H1 (cell line): ENCODE measurements around the gene SLC23A2.

ENCODE experiments used
- CEBPB ChIP-seq: IDR thresholded peaks from 2 replicates; pipeline ENCODE4 v1.6.1; 2012; ENCODE audit warnings: low read depth, low read length
- CHD2 ChIP-seq: IDR thresholded peaks from 2 replicates; pipeline ENCODE4 v1.6.1; 2012; ENCODE audit warnings: low read length, improper control_type of control experiment
- CTCF ChIP-seq, 3 experiments: IDR thresholded peaks; 1 replicate in 2 of 3; 2 replicates in 1 of 3; pipeline versions ENCODE4 v1.5.1 to v1.6.1; 2011; ENCODE audit warnings: low read length in 3 of 3, mild to moderate bottlenecking in 3 of 3, inconsistent platforms in 2 of 3, low read depth in 1 of 3, moderate library complexity in 1 of 3; ENCODE audit not compliant: insufficient read depth in 1 of 3; ENCODE audit errors: control extremely low read depth in 1 of 3
- EZH2 ChIP-seq: fragments of 200-600 bp; sonication (generic); IDR thresholded peaks from 2 replicates; pipeline ENCODE4 v1.7.1; 2012; ENCODE audit warnings: low read depth, mild to moderate bottlenecking, moderate library complexity, low read length, inconsistent platforms; ENCODE audit not compliant: severe bottlenecking
- GTF2F1 ChIP-seq: IDR thresholded peaks from 2 replicates; pipeline ENCODE4 v1.6.1; 2012; ENCODE audit warnings: low read depth, low read length, improper control_type of control experiment, borderline replicate concordance
- JUND ChIP-seq: IDR thresholded peaks from 2 replicates; pipeline ENCODE4 v1.6.1; 2011; ENCODE audit warnings: mild to moderate bottlenecking, improper control_type of control experiment, low read length
- PHF8 ChIP-seq: fragments of 200-600 bp; sonication (generic); conservative IDR thresholded peaks from 2 replicates; pipeline ENCODE4 v1.7.1; 2012; ENCODE audit warnings: low read depth, mild to moderate bottlenecking, inconsistent platforms, low read length, moderate library complexity
- TCF12 ChIP-seq: IDR thresholded peaks from 2 replicates; pipeline ENCODE4 v1.6.1; 2011; ENCODE audit warnings: low read depth, mild to moderate bottlenecking, low read length

DNA sequence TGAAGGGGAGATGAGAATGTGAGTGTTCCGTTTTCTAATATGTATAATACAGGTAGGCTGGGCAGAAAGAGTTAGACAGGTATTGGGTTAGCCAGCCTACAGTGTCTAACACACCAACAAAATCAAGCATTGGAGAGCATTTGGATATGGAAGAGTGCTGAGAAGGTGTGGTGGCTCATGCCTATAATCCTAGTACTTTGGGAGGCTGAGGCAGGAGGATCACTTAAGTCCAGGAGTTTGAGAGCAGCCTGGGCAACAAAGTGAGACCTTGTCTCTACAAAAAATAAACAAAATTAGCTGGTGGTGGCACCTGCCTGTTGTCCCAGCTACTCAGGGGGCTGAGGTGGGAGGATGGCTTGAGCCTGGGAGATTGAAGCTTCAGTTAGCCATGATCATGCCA lies 38.6 kb upstream of the SLC23A2 start:
- TF ChIP-seq TCF12 (no peak), CEBPB (no peak), JUND (no peak), CTCF (IDR thresholded peaks at IDR 0.05; ENCODE audit: control extremely low read depth in 1 of 3, insufficient read depth in 1 of 3, low read depth in 1 of 3, low read length in 3 of 3) (no peak), CHD2 (no peak), EZH2 (no peak), PHF8 (no peak), GTF2F1 (no peak)
